Measurements from ENCODE around the gene ZSCAN12. TPM values are rescaled to one million over a fixed set of nuclear protein-coding genes. Genes with fewer than 3 reads are reported as not detected.
"Not testable (repeated sequence)": the region's sequence is repeated elsewhere in the genome, so short reads cannot be mapped to it uniquely, and the experiment has no call there.

The ZSCAN12 gene
- total RNA-seq, 2 donors from 2014 or later, result 2.1 to 3.4 TPM

DNA sequence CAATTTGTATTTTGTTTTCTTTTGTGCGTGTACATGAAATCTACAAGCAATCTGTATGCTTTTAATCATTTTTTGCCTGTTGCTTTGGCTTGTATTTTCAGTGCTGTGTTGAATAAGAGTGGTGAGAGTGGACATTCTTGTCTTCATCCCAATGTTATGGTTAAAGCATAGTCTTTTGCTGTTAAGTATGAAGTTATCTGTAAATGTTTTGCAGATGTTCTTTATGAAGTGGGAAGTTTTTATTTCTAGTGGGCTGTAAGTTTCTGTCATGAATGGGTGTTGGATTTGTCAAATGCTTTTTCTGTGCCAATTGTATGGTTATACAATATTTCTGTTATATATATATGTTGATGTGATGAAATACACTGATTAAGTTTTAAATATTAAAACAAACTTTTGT, 25.6 kb downstream of the ZSCAN12 start:
- H3K4me1 ChIP-seq, result no peaks in the 10 kb centered on the region
- peaks cover 0 to 10% of the 10 kb centered on the region in 2 donors for H3K9me3 ChIP-seq
- H3K36me3 ChIP-seq, result no peaks in the 10 kb centered on the region
- TF ChIP-seq, protein P1, sequence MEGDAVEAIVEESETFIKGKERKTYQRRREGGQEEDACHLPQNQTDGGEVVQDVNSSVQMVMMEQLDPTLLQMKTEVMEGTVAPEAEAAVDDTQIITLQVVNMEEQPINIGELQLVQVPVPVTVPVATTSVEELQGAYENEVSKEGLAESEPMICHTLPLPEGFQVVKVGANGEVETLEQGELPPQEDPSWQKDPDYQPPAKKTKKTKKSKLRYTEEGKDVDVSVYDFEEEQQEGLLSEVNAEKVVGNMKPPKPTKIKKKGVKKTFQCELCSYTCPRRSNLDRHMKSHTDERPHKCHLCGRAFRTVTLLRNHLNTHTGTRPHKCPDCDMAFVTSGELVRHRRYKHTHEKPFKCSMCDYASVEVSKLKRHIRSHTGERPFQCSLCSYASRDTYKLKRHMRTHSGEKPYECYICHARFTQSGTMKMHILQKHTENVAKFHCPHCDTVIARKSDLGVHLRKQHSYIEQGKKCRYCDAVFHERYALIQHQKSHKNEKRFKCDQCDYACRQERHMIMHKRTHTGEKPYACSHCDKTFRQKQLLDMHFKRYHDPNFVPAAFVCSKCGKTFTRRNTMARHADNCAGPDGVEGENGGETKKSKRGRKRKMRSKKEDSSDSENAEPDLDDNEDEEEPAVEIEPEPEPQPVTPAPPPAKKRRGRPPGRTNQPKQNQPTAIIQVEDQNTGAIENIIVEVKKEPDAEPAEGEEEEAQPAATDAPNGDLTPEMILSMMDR (IDR thresholded peaks at IDR 0.05), result no peak
- DNase-seq (ENCODE audit: low spot score), result no peak
- no peaks in the 10 kb centered on the region for H3K27me3 ChIP-seq
- no peak overlapping the region for H3K27ac ChIP-seq
- no peak overlapping the region for H3K4me3 ChIP-seq

DNA sequence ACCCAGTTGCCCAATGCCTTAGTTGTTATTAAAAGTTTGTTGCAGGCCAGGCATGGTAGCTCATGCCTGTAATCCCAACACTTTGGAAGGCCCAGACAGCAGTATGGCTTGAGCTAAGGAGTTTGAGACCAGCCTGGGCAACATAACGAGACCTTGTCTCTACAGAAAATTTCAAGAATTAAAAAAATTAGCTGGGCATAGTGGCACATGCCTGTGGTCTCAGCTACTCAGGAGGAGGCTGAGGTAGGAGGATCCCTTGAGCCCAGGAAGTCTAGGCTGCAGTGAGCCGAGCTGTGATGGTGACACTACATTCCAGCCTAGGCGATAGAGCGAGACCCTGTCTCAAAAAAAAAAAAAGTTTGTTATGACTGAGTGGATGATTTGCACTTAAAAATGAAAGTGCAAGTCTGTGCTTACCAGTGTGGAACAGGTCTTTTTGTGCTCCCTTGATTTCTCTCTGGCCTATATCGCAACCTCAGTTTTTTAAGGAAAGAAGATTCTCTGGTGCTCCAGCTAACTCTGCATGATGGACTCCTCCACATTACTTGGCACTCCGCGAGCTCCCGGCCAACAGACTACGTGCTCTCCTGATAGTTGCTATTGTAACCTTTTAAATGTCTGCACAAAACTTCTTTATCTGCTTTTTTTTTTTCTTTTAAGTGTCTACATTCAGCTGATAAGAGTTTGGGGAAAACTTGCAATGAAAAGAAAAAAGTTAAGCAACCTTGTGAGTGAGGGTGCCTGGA, 27.7 kb downstream of the ZSCAN12 start:
- Histone ChIP-seq H3K27ac (no peak overlapping the region), H3K27me3 (no peaks in the 10 kb centered on the region), H3K9me3 (no peaks in the 10 kb centered on the region), H3K4me1 (no peaks in the 10 kb centered on the region), H3K36me3 (no peaks in the 10 kb centered on the region), H3K4me3 (no peak overlapping the region)
- no peak for DNase-seq (ENCODE audit: low spot score)
- TF ChIP-seq, protein P1 (IDR thresholded peaks at IDR 0.05), result no peak

DNA sequence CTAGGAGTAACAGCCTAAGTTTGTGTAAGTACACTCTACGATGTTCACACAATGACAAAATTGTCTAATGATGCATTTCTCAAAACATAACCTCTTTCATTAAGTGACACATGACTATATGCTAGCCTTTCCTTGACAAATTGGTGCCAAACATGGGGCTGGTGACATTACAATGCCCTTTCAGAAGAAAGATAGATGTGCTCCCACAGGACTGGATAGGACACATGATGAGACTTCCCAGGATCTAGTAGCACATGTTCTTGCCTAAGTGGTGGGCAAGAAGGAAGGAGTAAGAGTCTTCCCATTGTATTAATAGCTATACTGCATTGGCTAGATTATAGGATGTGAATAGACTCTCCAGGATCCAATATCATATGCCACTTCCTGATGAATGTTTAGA, 28.3 kb downstream of the ZSCAN12 start:
- Histone ChIP-seq H3K9me3 (no peaks in the 10 kb centered on the region), H3K4me1 (no peaks in the 10 kb centered on the region), H3K4me3 (no peak overlapping the region), H3K27ac (no peak overlapping the region), H3K36me3 (peaks cover 5% of the 10 kb centered on the region), H3K27me3 (no peaks in the 10 kb centered on the region)
- DNase-seq (ENCODE audit: low spot score), result no peak
- TF ChIP-seq, protein P1 (IDR thresholded peaks at IDR 0.05), result no peak

DNA sequence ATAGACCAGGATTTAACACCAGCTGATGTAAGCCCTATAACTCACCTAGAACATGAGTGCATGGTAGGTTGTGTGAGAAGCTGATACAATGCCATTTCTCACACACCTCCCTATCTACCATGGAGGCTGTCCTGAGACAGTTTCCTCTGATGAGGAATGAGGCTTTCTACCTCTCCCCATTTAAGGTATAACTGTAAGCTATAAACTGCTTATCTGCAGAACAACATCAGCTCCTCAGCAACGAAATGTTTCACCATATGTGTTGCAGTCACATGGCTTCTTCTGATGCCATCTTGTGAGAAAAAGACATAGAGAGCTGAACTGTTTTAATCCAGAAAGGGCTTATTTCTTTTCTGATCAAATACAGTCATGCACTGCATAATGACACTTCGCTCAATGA, 29.1 kb downstream of the ZSCAN12 start:
- no peak overlapping the region for H3K27ac ChIP-seq
- DNase-seq (ENCODE audit: low spot score), result no peak
- H3K9me3 ChIP-seq, result no peaks in the 10 kb centered on the region
- no peak overlapping the region for H3K4me3 ChIP-seq
- TF ChIP-seq, protein P1 (IDR thresholded peaks at IDR 0.05), result no peak
- H3K27me3 ChIP-seq, result no peaks in the 10 kb centered on the region
- H3K36me3 ChIP-seq, result peaks cover 13% of the 10 kb centered on the region
- H3K4me1 ChIP-seq, result no peaks in the 10 kb centered on the region

DNA sequence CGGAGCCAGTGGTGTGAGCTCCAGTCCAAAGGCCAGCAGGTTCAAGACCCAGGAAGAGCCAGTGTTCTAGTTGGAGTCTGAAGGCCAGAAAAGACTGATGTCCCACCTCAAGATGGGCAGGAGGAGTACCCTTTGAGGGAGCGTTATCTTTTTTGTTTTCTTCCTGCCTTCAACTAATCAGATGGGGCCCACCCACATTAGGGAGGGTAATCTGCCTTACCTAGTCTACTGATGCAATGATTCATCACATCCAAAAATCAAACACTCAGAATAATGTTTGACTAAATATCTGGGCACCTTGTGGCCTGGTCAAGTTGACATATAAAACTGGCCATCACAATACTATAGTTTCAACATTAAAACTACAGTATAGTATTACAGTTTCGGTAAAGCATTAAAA, 30.1 kb downstream of the ZSCAN12 start:
- no peak for DNase-seq (ENCODE audit: low spot score)
- Histone ChIP-seq H3K9me3 (no peaks in the 10 kb centered on the region), H3K4me3 (no peak overlapping the region), H3K27me3 (no peaks in the 10 kb centered on the region), H3K36me3 (peaks cover 20% of the 10 kb centered on the region), H3K4me1 (no peaks in the 10 kb centered on the region), H3K27ac (no peak overlapping the region)
- TF ChIP-seq, protein P1 (IDR thresholded peaks at IDR 0.05), result no peak

DNA sequence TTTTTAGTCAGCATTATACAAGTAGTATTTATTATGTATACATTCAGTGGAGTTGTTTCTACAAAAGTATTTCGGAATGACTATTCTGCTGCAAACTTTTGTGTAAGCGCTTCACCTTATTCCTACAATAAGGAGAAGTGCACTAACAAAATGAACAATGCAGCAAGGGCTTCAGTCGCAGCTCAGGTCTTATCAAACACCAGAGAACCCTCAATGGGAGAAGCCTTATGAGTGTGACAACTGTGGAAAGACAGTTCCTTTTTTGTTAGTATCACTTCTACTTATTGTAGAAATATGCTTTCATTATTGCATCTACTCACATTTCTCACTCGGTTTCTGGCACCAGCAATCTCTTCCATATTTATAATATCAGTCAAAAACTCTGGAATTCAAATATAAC, 31.0 kb downstream of the ZSCAN12 start:
- H3K36me3 ChIP-seq, result peaks cover 27% of the 10 kb centered on the region
- TF ChIP-seq, protein P1 (IDR thresholded peaks at IDR 0.05), result no peak
- no peaks in the 10 kb centered on the region for H3K27me3 ChIP-seq
- H3K27ac ChIP-seq, result no peak overlapping the region
- H3K4me1 ChIP-seq, result no peaks in the 10 kb centered on the region
- no peak overlapping the region for H3K4me3 ChIP-seq
- DNase-seq (ENCODE audit: low spot score), result no peak
- no peaks in the 10 kb centered on the region for H3K9me3 ChIP-seq

DNA sequence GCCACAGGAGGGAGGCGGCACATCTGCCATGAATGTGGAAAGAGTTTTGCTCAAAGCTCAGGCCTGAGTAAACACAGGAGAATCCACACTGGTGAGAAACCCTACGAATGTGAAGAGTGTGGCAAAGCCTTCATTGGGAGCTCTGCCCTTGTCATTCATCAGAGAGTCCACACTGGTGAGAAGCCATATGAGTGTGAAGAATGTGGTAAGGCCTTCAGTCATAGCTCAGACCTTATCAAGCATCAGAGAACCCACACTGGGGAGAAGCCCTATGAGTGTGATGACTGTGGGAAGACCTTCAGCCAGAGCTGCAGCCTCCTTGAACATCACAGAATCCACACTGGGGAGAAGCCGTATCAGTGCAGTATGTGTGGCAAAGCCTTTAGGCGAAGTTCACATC, 34.0 kb downstream of the ZSCAN12 start:
- not testable (repeated sequence) for H3K27me3 ChIP-seq; H3K27ac ChIP-seq; H3K4me3 ChIP-seq; H3K9me3 ChIP-seq; H3K4me1 ChIP-seq; DNase-seq (ENCODE audit: low spot score)
- H3K36me3 ChIP-seq, result peaks cover 40% of the 10 kb centered on the region

All from right atrium auricular region (tissue), 2 donors.